Prostate gland (tissue), 2 donors: ENCODE data around the gene SLC25A26.

ENCODE experiments used
- POLR2A ChIP-seq: fragments of 450-650 bp; IDR thresholded peaks from one replicate; pipeline ENCODE4 v1.6.1; 2016; ENCODE audit warnings: antibody characterized with exemption, mild to moderate bottlenecking
- POLR2AphosphoS5 ChIP-seq: sonication (generic); formaldehyde crosslinking; IDR thresholded peaks from one replicate; pipeline ENCODE4 v1.6.1; 2017; ENCODE audit warnings: antibody characterized with exemption
- TF ChIP-seq, protein P1 (sequence below), 4 experiments: fragments of 200-600 bp in 2 of 4; fragments of 450-650 bp in 2 of 4; sonication (generic) in 2 of 4; IDR thresholded peaks; 1 replicate in 3 of 4; 2 replicates in 1 of 4; pipeline ENCODE4 v1.5.1; 2016 to 2019; ENCODE audit warnings: antibody characterized with exemption in 4 of 4, mild to moderate bottlenecking in 2 of 4, moderate library complexity in 2 of 4

GRCh38 chr3:66423791-66424190, 203.0 kb downstream of the SLC25A26 start:
- TF ChIP-seq, protein P1, sequence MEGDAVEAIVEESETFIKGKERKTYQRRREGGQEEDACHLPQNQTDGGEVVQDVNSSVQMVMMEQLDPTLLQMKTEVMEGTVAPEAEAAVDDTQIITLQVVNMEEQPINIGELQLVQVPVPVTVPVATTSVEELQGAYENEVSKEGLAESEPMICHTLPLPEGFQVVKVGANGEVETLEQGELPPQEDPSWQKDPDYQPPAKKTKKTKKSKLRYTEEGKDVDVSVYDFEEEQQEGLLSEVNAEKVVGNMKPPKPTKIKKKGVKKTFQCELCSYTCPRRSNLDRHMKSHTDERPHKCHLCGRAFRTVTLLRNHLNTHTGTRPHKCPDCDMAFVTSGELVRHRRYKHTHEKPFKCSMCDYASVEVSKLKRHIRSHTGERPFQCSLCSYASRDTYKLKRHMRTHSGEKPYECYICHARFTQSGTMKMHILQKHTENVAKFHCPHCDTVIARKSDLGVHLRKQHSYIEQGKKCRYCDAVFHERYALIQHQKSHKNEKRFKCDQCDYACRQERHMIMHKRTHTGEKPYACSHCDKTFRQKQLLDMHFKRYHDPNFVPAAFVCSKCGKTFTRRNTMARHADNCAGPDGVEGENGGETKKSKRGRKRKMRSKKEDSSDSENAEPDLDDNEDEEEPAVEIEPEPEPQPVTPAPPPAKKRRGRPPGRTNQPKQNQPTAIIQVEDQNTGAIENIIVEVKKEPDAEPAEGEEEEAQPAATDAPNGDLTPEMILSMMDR (IDR thresholded peaks at IDR 0.05) = no peak
- TF ChIP-seq POLR2A (no peak), POLR2AphosphoS5 (no peak)
